ENCODE results near the gene SPCS3. TPM values are rescaled to one million over a fixed set of nuclear protein-coding genes. Genes with fewer than 3 reads are reported as not detected.
"Not testable (repeated sequence)": the region's sequence is repeated elsewhere in the genome, so short reads cannot be mapped to it uniquely, and the experiment has no call there.

The SPCS3 gene
- total RNA-seq, 1 donor from 2014 or later, result 60.2 TPM

DNA sequence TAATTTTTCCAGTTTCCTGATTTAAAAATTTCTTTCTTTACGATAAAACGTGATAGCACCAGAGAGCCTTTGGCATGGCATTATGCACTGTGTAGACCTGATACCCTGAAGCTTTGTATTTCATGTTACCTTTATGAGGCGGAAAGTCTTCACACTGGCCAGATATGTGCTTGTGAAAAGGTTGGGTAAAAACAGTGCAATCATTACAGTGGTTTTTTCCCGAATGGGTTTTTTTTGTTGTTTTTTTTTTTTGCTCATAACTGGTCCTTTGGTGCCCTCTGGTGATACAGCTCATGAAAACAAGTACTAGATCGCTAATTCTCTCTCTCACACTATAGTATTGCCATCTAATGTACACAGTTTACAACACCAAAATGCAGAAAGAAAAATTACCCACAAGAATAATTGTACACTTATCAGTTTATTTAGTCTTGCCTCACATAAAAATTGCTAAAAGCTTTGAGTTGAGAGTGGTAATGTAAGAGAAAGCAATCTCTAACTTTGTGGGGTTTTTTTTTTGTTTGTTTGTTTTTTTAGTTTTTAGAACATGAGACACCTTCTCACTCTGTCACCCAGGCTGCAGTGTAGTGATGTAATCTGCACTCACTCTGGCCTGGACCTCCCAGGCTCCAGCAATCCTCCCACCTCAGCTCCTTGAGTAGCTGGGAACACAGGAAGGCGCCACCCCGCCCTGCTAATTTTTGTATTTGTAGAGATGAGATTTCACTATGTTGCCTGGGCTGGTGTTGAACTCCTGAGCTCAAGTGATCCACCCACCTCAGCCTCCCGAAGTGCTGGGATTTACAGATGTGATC is 21.3 kb downstream of the SPCS3 start:
- Histone ChIP-seq H3K9me3 (no peaks in the 10 kb centered on the region), H3K36me3 (peaks cover 0 to 4% of the 10 kb centered on the region in 2 donors), H3K4me1 (peaks cover 21% of the 10 kb centered on the region), H3K27ac (no peak overlapping the region), H3K27me3 (no peaks in the 10 kb centered on the region), H3K4me3 (no peak overlapping the region)
- TF ChIP-seq POLR2A (IDR thresholded peaks at IDR 0.05) (no peak), POLR2AphosphoS5 (IDR thresholded peaks at IDR 0.05; ENCODE audit: insufficient read depth in 1 of 2, low read depth in 1 of 2) (no peak)
- TF ChIP-seq, protein P1, sequence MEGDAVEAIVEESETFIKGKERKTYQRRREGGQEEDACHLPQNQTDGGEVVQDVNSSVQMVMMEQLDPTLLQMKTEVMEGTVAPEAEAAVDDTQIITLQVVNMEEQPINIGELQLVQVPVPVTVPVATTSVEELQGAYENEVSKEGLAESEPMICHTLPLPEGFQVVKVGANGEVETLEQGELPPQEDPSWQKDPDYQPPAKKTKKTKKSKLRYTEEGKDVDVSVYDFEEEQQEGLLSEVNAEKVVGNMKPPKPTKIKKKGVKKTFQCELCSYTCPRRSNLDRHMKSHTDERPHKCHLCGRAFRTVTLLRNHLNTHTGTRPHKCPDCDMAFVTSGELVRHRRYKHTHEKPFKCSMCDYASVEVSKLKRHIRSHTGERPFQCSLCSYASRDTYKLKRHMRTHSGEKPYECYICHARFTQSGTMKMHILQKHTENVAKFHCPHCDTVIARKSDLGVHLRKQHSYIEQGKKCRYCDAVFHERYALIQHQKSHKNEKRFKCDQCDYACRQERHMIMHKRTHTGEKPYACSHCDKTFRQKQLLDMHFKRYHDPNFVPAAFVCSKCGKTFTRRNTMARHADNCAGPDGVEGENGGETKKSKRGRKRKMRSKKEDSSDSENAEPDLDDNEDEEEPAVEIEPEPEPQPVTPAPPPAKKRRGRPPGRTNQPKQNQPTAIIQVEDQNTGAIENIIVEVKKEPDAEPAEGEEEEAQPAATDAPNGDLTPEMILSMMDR (IDR thresholded peaks at IDR 0.05), result peak in 2 of 3 experiments; percentile 29 to 41
- DNase-seq (ENCODE audit: extremely low spot score in 2 of 2), result no peak
- intact Hi-C loops (cut with DNase I), result loop anchor here (5.0 kb wide), 1 partner anchor 189 kb away; no protein-coding TSS in a partner anchor

GRCh38 chr4:176342384-176342783 is 22.6 kb downstream of the SPCS3 start:
- TF ChIP-seq, protein P1 (IDR thresholded peaks at IDR 0.05), result no peak
- no peak for TF ChIP-seq POLR2AphosphoS5 (IDR thresholded peaks at IDR 0.05; ENCODE audit: insufficient read depth in 1 of 2, low read depth in 1 of 2)
- TF ChIP-seq POLR2A (IDR thresholded peaks at IDR 0.05), result no peak
- no peak overlapping the region for H3K27ac ChIP-seq
- H3K9me3 ChIP-seq, result no peaks in the 10 kb centered on the region
- peaks cover 22% of the 10 kb centered on the region for H3K4me1 ChIP-seq
- intact Hi-C loops (cut with DNase I), result loop anchor here (5.0 kb wide), 1 partner anchor 190 kb away; no protein-coding TSS in a partner anchor
- H3K27me3 ChIP-seq, result no peaks in the 10 kb centered on the region
- DNase-seq (ENCODE audit: extremely low spot score in 2 of 2), result no peak
- H3K4me3 ChIP-seq, result no peak overlapping the region
- peaks cover 0 to under 1% of the 10 kb centered on the region in 2 donors for H3K36me3 ChIP-seq

DNA sequence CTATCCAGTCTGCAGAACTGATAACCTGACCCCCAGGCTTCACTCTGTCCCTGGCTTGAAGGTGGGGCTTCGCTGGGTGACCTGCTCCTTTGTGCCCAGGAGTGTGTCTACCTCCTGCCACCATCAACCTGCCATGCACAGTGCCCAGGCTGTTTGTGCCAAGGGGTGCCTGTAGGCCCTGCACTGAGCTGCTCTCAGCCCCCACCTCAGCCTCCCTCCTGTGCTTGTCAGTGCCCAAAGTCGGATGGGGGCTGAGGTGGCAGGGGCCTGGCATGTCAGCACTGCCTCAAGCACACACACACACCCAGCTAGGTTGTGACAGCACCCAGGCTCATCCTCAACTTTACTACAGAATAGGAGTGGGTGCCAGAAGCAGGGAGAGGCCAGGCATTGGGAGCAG is 23.5 kb downstream of the SPCS3 start:
- H3K36me3 ChIP-seq, result no peaks in the 10 kb centered on the region
- no peaks in the 10 kb centered on the region for H3K27me3 ChIP-seq
- TF ChIP-seq, protein P1 (IDR thresholded peaks at IDR 0.05), result no peak
- TF ChIP-seq POLR2A (IDR thresholded peaks at IDR 0.05) (no peak), POLR2AphosphoS5 (IDR thresholded peaks at IDR 0.05; ENCODE audit: insufficient read depth in 1 of 2, low read depth in 1 of 2) (no peak)
- H3K9me3 ChIP-seq, result no peaks in the 10 kb centered on the region
- no peak overlapping the region for H3K27ac ChIP-seq
- intact Hi-C loops (cut with DNase I), result loop anchor here (5.0 kb wide), 1 partner anchor 191 kb away; no protein-coding TSS in a partner anchor
- no peak overlapping the region for H3K4me3 ChIP-seq
- H3K4me1 ChIP-seq, result peaks cover 22% of the 10 kb centered on the region
- DNase-seq (ENCODE audit: extremely low spot score in 2 of 2), result no peak

- H3K4me1 ChIP-seq, result peaks cover 18% of the 10 kb centered on the region
- H3K36me3 ChIP-seq; DNase-seq (ENCODE audit: extremely low spot score in 2 of 2); H3K27ac ChIP-seq; intact Hi-C loops (cut with DNase I); H3K9me3 ChIP-seq; H3K27me3 ChIP-seq; H3K4me3 ChIP-seq: not testable (repeated sequence)
Measured at GRCh38 chr4:176345346-176345745, 25.6 kb downstream of the SPCS3 start.

DNA sequence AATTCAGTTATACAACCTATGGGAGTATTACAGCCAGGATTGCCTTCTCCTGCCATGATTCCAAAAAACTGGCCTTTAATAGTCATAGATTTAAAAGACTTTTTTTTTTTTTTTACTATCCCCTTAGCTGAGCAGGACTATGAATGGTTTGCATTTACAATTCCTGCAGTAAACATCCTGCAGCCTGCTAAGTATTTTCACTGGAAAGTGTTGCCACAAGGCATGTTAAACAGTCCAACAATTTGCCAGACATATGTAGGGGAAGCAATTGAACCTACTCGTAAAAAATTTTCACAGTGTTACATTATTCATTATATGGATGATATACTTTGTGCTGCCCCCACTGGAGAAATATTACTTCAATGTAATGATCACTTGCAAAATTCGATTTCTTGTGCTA is 27.1 kb downstream of the SPCS3 start:
- H3K27me3 ChIP-seq, result not testable (repeated sequence)

DNA sequence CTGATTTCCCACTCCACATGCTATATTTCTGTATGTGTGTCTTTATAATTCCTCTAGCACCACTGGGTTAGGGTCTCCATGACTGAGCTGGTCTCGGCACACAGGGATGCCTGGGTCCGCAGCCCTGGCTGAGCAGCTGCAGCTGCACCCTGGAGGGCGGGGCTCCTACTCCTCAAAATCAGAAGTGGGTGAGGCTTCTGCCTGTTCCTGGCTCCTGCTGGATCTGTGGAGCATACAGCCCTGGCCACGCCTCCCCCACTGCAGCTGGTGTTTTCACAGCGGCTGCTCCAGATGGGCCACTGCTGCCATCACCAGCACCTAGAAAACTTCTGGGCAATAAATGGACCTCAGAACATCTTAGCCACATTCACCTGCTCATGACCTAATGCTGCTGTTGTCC is 30.9 kb downstream of the SPCS3 start:
- Histone ChIP-seq H3K4me3 (no peak overlapping the region), H3K27me3 (no peaks in the 10 kb centered on the region), H3K36me3 (no peaks in the 10 kb centered on the region), H3K9me3 (no peaks in the 10 kb centered on the region), H3K27ac (no peak overlapping the region), H3K4me1 (peaks cover 5% of the 10 kb centered on the region)
- no peak for TF ChIP-seq POLR2AphosphoS5 (IDR thresholded peaks at IDR 0.05; ENCODE audit: insufficient read depth in 1 of 2, low read depth in 1 of 2)
- TF ChIP-seq, protein P1 (IDR thresholded peaks at IDR 0.05), result no peak
- no peak for TF ChIP-seq POLR2A (IDR thresholded peaks at IDR 0.05)
- DNase-seq (ENCODE audit: extremely low spot score in 2 of 2), result no peak
- intact Hi-C loops (cut with DNase I), result no loop called here

More for the DNA sequence above, 27.1 kb downstream of the SPCS3 start:
- H3K4me3 ChIP-seq; H3K36me3 ChIP-seq; H3K9me3 ChIP-seq; H3K27ac ChIP-seq; intact Hi-C loops (cut with DNase I); DNase-seq (ENCODE audit: extremely low spot score in 2 of 2): not testable (repeated sequence)
- peaks cover 13% of the 10 kb centered on the region for H3K4me1 ChIP-seq

Data from vagina (tissue), 2 donors.